ENCODE measurements around the gene PARD3B.

GRCh38 chr2:205495819-205496218 is 950.5 kb downstream of the PARD3B start:
- TF ChIP-seq, protein P1, sequence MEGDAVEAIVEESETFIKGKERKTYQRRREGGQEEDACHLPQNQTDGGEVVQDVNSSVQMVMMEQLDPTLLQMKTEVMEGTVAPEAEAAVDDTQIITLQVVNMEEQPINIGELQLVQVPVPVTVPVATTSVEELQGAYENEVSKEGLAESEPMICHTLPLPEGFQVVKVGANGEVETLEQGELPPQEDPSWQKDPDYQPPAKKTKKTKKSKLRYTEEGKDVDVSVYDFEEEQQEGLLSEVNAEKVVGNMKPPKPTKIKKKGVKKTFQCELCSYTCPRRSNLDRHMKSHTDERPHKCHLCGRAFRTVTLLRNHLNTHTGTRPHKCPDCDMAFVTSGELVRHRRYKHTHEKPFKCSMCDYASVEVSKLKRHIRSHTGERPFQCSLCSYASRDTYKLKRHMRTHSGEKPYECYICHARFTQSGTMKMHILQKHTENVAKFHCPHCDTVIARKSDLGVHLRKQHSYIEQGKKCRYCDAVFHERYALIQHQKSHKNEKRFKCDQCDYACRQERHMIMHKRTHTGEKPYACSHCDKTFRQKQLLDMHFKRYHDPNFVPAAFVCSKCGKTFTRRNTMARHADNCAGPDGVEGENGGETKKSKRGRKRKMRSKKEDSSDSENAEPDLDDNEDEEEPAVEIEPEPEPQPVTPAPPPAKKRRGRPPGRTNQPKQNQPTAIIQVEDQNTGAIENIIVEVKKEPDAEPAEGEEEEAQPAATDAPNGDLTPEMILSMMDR (conservative IDR thresholded peaks at IDR 0.05 in 1 of 2, IDR thresholded peaks at IDR 0.05 in 1 of 2; ENCODE audit: low read depth in 1 of 2, low read length in 2 of 2) = no peak
- TF ChIP-seq EZH2 (IDR thresholded peaks at IDR 0.05; ENCODE audit: low read length, missing control alignments) = no peak

Measured in fibroblast of lung (primary cell).